ENCODE measurements around the gene PPP4R3C. TPM values are rescaled to one million over a fixed set of nuclear protein-coding genes. Genes with fewer than 3 reads are reported as not detected.
"Not testable (repeated sequence)": the region's sequence is repeated elsewhere in the genome, so short reads cannot be mapped to it uniquely, and the experiment has no call there.

Gene PPP4R3C
- not detected in 2 replicates for total RNA-seq

DNA sequence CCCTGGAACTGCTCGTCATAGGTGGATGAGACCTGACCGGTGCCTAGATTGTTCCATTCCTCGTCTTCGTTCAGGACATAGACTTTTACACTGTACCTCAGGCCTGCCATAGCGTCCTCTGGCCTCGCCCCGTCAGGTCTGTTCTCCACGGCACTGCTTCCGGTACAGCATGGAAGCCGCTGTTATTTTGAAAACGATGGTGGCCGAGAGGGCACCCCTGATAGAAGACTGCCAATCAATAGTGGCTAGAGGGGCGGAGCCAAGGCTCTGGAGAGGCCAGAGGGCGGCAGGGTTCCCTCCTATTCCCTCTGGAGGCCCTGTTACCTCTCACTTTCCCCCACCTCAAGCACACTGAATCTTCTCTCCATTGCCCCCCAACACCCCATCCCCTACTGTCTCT lies at the start of gene PPP4R3C:
Gene PPP4R3C, minus strand, starts transcription at position 155 of the 400 bp plus-strand sequence. Its CDS starts 45 bp downstream, at position 110.
- Histone ChIP-seq H3K27me3 (ENCODE audit: control insufficient read depth, insufficient read depth, low read length) (no peaks in the 10 kb centered on the region), H3K36me3 (ENCODE audit: control insufficient read depth, insufficient read depth, low read length) (no peaks in the 10 kb centered on the region), H3K4me3 (ENCODE audit: low read depth, low read length) (no peak within 1 kb of the TSS)
- FAIRE-seq, result no peak
- no peak for DNase-seq (ENCODE audit: low read depth)
- TF ChIP-seq, protein P1, sequence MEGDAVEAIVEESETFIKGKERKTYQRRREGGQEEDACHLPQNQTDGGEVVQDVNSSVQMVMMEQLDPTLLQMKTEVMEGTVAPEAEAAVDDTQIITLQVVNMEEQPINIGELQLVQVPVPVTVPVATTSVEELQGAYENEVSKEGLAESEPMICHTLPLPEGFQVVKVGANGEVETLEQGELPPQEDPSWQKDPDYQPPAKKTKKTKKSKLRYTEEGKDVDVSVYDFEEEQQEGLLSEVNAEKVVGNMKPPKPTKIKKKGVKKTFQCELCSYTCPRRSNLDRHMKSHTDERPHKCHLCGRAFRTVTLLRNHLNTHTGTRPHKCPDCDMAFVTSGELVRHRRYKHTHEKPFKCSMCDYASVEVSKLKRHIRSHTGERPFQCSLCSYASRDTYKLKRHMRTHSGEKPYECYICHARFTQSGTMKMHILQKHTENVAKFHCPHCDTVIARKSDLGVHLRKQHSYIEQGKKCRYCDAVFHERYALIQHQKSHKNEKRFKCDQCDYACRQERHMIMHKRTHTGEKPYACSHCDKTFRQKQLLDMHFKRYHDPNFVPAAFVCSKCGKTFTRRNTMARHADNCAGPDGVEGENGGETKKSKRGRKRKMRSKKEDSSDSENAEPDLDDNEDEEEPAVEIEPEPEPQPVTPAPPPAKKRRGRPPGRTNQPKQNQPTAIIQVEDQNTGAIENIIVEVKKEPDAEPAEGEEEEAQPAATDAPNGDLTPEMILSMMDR (IDR thresholded peaks at IDR 0.05; ENCODE audit: insufficient read depth, low read length, severe bottlenecking), result no peak

DNA sequence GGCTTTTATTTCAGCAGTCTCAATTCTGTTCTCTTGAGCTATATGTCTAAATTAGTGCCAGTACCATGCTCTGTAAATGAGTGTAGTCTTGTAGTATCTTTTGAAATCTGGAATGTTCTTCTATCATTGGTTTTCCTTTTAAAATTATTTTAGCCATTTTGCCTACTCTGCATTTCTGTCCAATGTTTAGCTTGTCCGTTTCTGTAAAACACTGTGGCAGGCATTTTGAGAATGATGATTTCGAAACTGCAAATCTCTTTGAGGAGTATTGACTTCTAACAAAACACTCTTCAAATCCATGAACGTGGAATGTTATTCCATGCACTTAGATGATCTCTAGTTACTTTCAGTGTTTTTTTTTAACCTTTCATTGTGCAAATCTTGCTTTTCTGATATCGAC lies 28.3 kb upstream of the PPP4R3C start:
- TF ChIP-seq, protein P1 (IDR thresholded peaks at IDR 0.05; ENCODE audit: insufficient read depth, low read length, severe bottlenecking), result no peak
- Histone ChIP-seq H3K36me3 (ENCODE audit: control insufficient read depth, insufficient read depth, low read length) (no peaks in the 10 kb centered on the region), H3K27me3 (ENCODE audit: control insufficient read depth, insufficient read depth, low read length) (no peaks in the 10 kb centered on the region), H3K4me3 (ENCODE audit: low read depth, low read length) (no peak overlapping the region)
- FAIRE-seq, result no peak
- DNase-seq (ENCODE audit: low read depth), result no peak

DNA sequence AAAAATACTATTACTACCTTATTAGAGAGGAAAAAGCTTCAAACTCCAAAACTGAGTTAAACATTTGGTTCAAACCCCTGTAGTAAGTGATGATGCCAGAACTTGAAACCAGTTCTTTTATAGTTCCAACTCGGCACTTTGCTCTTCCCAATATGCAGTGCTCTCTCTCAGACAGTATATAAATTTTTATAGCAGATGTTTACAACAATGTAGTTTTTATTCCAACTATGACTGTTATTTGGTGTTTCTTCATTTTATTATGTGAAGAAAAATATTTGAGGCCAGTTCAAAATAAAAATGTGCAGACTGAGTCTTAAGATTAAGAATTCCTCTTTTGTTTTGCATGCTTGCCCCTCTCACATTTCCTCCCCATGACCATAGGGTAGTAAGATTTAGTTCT lies 2.9 kb upstream of the PPP4R3C start:
- Histone ChIP-seq H3K4me3 (ENCODE audit: low read depth, low read length) (no peak overlapping the region), H3K36me3 (ENCODE audit: control insufficient read depth, insufficient read depth, low read length) (no peaks in the 10 kb centered on the region), H3K27me3 (ENCODE audit: control insufficient read depth, insufficient read depth, low read length) (no peaks in the 10 kb centered on the region)
- TF ChIP-seq, protein P1 (IDR thresholded peaks at IDR 0.05; ENCODE audit: insufficient read depth, low read length, severe bottlenecking), result no peak
- FAIRE-seq (no peak), DNase-seq (ENCODE audit: low read depth) (no peak)

DNA sequence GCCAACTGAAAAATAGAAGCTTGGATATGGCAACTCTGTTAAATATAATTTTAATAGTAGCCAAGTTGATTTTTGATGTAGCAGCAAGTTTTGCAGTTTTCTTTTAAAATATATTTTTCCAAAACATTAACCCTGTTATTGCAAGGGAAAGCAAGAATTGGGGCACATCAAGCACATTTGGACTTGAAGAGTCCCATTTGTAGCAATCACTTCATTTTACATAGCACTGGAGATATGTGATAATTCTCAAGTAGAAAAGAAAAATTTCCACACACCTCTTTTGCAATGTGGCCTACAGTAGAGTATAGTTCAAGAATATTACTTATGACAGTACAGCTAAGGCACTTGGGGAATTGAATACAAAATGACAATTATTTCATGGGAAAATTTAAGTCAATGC lies 1.9 kb upstream of the PPP4R3C start:
- no peaks in the 10 kb centered on the region for H3K27me3 ChIP-seq (ENCODE audit: control insufficient read depth, insufficient read depth, low read length)
- DNase-seq (ENCODE audit: low read depth), result no peak
- no peaks in the 10 kb centered on the region for H3K36me3 ChIP-seq (ENCODE audit: control insufficient read depth, insufficient read depth, low read length)
- H3K4me3 ChIP-seq (ENCODE audit: low read depth, low read length), result no peak overlapping the region
- FAIRE-seq, result no peak
- TF ChIP-seq, protein P1 (IDR thresholded peaks at IDR 0.05; ENCODE audit: insufficient read depth, low read length, severe bottlenecking), result no peak

- not testable (repeated sequence) for FAIRE-seq; DNase-seq (ENCODE audit: low read depth); H3K4me3 ChIP-seq (ENCODE audit: low read depth, low read length); H3K36me3 ChIP-seq (ENCODE audit: control insufficient read depth, insufficient read depth, low read length); H3K27me3 ChIP-seq (ENCODE audit: control insufficient read depth, insufficient read depth, low read length)
Measured at GRCh38 chrX:27459129-27459528, 4.0 kb downstream of the PPP4R3C start.

DNA sequence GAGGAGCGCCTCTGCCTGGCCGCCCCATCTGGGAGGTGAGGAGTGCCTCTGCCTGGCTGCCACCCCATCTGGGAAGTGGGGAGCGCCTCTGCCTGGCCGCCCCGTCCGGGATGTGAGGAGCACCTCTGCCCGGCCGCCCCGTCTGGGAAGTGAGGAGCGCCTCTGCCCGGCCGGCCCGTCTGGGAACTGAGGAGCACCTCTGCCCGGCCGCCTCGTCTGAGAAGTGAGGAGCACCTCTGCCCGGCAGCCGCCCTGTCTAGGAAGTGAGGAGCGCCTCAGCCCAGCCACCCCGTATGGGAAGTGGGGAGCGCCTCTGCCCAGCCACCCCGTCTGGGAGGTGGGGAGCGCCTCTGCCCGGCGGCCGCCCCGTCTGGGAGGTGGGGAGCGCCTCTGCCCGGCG lies 4.6 kb downstream of the PPP4R3C start:
- not testable (repeated sequence) for H3K36me3 ChIP-seq (ENCODE audit: control insufficient read depth, insufficient read depth, low read length); FAIRE-seq; DNase-seq (ENCODE audit: low read depth); H3K27me3 ChIP-seq (ENCODE audit: control insufficient read depth, insufficient read depth, low read length); H3K4me3 ChIP-seq (ENCODE audit: low read depth, low read length)

DNA sequence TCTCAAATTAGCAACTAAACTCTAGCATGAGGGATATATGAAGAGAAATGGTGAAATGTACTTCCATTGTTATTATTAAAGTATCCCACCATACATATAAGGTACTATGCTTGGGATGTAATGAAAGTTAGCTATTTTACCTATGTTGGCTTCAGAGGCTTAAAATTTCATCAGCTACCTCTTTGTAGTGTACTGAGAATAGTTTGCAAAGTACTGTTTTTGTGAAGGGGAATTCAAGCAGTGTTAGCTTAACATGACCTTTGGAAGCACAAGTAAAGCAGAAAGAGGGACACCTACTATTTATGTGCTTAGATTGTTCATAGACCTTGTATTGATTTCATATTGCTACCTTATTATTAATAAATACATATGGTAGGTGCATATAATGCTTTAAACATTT lies 11.8 kb downstream of the PPP4R3C start:
- TF ChIP-seq, protein P1 (IDR thresholded peaks at IDR 0.05; ENCODE audit: insufficient read depth, low read length, severe bottlenecking), result no peak
- DNase-seq (ENCODE audit: low read depth) (no peak), FAIRE-seq (no peak)
- H3K27me3 ChIP-seq (ENCODE audit: control insufficient read depth, insufficient read depth, low read length), result no peaks in the 10 kb centered on the region
- no peaks in the 10 kb centered on the region for H3K36me3 ChIP-seq (ENCODE audit: control insufficient read depth, insufficient read depth, low read length)
- no peak overlapping the region for H3K4me3 ChIP-seq (ENCODE audit: low read depth, low read length)
